HG03066 (cell line): ENCODE results near the gene UCK2.
A peak's percentile ranks its signal among the peaks of the same experiment; 100 is the strongest.

Source experiments
- ATAC-seq: cut with Tn5 transposase; IDR thresholded peaks from one replicate; pipeline ENCODE4 v1.9.1; 2021; ENCODE audit warnings: low read depth; ENCODE audit not compliant: unreplicated experiment

Gene UCK2

DNA sequence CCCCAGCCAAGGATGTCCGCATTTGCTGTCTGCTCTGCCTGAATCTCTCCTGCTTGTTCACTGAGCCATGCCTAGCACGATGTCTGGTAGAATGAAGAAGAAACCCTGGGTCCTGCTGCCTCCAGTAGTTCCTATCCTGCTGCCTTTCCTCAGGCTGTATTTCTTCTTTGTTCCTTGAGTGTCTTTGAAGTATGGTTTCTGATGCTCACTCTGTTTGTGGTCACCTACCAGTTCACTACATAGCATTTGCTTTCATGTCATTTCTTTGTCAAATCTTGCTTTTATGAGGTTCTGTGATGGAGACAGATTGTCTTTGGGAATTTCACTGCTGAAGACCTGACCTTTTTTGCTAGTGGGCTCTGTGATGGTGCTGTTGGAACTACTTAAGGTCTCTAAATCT is 5.9 kb downstream of the UCK2 start:
- ATAC-seq, result no peak

DNA sequence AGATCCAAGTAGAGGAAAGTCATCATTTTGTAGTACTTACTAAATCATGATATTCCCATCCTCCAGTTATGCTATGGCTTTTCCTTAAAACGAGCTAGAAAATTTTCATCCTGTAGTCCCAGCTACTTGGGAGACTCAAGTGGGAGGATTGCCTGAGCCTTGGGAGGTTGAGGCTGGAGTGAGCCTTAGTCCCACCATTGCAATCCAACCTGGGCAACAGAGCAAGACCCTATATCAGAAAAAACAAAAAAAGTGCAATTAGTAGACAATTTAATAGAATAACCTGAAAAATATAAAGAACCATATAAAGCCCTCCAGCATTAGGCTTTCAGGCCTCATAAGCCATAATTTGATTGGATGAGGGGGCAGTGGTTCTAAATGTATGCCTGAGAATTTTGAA is 6.8 kb downstream of the UCK2 start:
- no peak for ATAC-seq

DNA sequence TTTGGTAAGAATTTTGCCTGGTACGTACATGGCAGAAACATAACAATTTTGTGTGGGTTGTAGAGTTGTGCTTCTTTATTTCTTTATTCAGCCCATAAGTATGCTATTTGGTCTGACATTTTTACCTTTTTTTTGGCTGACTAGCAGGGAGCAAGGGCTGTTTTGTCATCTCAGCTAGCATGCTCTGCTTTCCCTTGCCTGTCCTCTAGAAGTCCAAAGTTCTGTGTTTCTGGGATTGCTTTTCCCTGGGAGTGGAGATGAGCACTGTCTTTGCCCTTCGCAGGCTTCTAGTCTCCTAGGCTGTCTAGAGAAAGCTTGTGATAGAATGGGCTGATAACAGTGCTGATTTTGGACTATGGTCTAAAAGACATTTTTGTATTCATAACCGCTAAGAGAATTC is 7.5 kb downstream of the UCK2 start:
- ATAC-seq, result no peak

DNA sequence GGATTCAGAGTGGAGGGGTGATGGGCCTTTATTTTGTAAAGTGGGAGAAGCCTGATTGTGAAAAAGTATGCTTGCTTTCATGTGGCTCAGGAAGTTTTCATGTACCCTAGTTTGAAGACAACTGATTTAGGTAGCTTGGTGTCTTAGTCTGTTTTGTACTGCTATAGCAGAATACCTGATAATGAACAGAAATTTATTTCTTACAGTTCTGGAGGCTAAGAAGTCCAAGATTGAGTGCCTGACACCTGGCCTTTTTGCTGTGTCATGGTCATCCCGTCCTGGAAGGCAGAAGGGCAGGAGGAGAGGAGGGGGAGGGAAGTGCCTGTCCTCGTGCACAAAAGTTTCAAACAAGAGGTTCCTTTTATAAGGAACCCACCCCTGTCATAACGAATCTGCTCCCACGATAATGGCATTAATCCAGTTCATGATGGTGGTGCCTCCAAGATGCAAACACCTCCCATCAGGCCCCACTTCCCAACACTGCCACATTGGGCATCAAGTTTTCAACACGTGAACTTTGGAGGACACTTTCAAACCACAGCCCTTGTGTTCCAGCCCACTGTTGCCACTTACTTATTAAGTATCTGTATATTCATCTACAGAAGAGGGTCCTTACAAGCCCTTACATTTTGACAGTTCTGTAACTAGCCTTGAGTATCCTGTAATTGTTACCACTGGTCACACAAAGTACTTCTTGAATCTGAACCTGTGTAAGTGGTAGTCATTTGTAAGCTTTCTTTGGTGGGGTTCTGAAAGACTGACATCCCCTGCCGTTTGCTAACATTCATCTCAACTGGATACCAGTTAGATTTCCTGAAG is 9.5 kb downstream of the UCK2 start:
- ATAC-seq, result no peak

DNA sequence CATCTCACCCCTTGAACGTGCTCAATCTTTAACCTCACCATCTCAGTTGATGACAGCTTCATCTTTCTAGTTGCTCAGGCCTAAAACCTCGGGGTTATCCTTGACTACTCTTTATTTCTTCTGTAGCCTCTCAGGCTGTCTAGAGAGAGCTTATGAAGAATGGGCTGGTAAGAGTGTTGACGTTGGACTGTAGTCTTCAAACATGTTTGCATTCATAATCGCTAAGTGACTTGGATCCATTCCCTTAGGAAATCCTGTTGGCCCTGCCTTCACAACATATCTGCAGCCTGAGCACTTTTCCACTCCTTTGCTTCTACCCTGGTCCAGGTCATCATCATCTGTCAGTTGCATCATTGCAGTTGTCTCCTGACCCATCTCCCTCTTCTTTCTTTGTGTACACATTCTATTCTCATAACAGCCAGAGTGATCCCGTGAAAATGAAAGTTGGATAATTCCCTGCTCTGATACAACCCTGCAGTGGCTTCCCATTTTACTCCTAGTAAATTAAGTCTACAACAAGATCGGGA is 10.5 kb downstream of the UCK2 start:
- no peak for ATAC-seq

DNA sequence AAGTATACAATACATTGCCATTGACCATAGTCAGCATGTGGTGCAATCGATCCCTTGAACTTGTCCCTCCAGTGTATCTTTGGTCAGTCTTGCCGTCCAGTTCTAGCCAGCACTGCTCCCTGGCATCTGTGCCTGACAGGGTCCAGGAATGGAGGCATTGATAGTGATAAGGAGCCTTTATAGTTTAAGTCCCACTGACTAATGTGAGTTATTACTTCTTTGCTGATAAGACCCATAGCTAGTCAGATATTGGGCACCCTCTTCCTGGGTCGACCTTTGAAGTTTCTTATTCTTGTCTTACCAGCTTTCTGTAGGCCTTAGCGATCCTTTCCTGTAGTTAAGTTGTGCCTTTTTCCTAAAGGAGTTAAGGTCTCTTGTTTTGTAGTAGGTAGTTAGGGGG is 13.0 kb downstream of the UCK2 start:
- no peak for ATAC-seq

DNA sequence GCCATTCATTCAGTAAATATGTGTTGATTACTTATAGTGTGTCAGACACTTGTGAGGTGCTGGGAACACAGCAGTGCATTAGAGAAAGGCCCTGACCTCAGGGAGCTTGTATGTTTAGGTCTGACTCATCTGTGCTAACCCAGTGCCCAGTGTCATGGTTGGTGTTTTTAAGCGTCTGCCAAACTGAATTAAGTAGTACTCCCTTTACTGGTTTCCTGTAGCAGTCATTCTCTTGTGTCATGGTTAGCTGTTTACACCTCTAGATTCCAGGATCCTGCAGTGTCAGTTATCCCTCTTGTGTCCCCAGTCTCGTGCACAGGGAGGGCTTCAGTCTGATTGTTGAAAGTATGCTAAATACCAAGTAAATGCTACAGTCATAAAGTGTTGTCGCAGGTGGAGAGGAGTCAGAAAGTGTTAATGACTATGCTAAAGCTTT is 14.2 kb downstream of the UCK2 start:
- ATAC-seq, result no peak

DNA sequence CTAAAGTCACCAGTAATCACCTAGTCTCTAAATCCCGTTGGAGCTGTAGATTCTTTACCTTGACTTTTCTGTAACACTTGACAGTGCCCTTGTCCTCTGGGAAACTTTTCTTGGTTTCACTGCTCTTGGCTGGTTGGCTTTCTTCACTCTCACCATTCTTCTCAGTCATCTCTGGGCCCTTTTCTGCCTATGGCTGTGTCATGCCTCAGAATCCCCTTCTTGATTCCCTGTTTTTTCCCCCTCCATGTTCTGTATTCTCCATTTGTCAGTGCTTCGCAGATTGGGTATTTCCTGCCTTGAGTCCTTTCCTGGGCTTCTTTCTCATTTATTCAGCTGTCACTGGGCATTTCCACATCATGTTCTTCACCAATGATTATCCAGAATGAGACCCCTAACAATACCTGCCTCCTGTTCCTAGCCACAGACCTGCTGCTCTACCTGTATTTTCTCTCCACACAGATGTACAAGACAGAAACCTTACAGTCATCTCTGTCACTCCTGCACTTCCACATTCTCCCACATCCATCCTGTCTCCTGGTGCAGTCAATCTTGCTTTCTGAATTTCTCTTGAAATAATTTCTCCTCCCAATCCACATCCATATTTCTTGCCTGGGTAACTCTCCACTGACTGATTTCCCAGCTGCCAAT is 14.7 kb downstream of the UCK2 start:
- no peak for ATAC-seq

DNA sequence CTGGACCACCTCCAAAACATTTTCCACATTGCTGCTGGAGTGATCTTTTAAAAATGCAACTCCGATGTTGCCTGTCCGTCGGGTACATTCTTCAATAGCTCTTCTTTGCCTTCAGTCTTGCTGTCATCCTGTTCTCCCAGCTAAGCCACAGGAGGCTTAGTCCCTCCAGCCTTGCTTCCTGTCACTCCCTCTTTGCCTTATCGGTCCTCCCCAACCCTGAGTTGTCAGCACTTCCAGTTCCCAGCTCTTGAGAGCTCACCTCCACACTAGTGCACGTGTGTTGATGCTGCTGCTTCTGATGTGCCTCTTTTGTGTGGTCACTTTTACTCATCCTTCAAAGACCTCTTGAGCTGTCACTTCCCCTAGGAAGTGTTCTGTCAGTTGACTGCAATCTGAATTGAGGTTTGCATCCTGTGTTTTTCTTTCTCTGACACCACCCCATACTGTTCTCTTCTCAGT is 15.3 kb downstream of the UCK2 start:
- peak; percentile 40 for ATAC-seq

DNA sequence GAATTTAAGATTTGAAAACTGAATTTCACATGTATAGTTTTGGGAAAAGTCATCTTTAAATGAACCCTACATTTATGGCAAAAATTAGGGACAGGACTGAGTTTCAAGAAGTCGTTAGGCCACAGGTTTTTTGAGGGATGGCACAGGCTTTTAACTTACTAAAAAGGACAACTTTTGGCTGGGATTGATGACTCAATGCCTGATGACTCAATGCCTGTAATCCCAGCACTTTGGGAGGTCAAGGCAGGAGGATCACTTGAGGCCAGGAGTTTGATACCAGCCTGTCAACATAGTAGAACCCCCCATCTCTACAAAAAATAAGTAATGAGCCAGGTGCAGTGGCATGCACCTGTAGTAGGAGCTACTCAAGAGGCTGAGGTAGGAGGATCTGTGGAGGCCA is 15.9 kb downstream of the UCK2 start:
- ATAC-seq, result no peak

DNA sequence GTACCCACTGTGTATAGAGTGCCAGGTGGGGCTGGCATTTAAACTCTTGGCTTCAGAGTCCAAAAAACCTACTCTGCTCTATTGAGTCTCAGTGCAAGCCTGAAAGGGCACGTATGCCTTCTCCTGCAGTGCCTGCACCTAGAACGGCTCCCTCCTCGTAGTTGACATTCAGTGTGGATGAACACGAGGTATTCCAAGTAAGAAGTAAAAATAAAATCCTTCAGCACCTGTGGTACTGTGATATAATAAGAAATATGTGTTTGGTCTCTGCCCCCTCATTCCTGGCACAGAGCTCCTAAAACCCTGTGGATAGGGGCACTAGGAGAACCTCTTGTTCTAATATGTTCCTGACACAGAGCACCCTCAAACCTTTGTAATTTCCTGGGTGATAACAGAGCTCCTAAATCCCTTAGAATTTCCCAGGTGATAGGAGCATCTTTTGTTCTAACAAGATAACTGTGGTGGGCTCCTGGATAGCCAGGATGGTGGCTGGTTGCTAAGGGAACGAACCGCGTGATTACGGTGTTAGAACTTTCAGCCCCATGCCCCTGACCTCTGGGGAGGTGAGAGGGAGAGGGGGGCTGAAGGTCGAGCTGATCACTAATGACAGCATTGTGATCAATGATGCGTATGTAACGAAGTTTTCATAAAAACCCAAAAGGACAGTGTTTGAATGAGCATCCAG is 16.8 kb downstream of the UCK2 start:
- ATAC-seq, result no peak

DNA sequence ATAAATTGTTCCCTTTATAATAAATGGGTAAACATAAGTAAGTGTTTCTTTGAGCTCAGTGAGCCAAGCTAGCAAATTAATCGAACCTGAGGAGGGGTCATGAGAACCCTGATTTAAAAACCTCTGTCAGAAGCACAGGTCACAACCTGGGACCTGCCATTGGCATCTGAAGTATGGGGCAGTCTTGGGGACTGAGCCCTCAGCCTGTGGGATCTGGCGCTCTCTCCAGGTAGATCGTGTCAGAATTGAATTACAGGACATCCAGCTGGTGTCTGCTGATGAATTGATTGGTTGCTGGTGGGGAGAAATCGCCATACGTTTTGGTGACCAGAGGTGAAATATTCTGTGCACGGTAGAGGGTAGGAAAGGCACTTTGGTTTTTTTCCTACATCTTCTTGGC is 17.5 kb downstream of the UCK2 start:
- ATAC-seq, result no peak

DNA sequence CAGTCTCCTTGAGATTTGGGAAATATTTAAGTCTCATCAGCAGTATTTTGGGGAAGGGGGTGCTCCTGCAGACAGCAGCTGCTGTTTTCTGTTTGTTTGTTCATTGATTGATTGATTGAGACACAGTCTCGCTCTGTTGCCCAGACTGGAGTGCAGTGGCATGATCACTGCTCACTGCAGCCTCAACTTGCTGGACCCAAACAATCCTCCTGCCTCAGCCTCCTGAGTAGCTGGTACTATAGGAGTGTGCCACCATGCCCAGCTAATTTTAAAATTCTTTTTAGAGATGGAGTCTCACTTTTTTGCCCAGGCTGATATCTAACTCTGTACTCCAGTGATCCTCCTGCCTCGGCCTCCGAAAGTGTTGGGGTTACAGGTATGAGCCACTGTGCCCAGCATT is 18.2 kb downstream of the UCK2 start:
- no peak for ATAC-seq

DNA sequence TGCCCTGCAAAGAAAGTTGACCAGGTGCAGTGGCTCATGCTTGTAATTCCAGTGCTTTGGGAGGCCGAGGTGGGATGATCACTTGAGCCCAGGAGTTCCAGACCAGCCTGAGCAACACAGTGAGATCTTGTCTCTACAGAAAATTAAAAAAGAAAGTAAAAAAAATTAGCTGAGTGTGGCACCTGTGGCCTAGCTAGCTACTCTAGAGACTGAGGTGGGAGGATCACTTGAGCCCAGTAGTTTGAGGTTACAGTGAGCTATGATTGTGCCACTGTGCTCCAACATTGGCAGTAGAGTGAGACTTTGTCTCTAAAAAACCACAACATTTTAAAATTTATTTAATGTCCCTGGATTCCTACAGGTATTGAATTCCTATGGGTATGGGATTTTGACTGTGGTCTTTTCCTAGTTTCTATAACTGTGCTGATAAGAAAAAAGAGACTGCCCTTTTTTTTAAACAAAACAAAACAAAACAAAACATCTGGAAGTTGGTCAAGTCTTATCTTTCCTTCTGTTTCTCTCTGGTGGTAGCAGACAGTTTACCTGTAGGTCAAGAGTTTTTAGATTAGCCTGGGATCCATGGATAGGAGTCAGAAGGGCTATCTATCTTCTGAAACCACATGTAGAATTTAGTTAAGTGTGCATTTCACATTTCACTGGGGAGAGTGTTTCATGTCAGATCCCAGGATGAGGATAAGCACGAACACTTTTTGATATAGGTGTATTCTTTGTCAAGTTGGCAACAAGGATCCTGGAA is 18.8 kb downstream of the UCK2 start:
- ATAC-seq, result no peak

DNA sequence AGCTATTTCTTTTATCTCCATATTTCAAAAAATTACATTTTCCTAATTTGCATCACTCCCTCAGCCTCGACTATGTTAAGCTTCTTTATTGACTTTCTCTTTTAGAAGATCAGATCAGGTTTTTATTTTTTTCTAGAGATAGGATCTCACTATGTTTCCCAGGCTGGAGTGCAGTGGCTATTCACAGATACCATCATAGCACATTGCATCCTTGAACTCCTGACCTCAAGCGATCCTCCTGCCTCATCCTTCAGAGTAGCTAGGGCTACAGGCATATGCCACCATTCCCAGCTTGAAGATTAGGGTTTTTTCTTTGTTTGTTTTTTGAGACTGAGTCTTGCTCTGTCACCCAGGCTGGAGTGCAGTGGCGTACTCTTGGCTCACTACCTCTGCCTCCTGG is 20.1 kb downstream of the UCK2 start:
- ATAC-seq, result no peak

DNA sequence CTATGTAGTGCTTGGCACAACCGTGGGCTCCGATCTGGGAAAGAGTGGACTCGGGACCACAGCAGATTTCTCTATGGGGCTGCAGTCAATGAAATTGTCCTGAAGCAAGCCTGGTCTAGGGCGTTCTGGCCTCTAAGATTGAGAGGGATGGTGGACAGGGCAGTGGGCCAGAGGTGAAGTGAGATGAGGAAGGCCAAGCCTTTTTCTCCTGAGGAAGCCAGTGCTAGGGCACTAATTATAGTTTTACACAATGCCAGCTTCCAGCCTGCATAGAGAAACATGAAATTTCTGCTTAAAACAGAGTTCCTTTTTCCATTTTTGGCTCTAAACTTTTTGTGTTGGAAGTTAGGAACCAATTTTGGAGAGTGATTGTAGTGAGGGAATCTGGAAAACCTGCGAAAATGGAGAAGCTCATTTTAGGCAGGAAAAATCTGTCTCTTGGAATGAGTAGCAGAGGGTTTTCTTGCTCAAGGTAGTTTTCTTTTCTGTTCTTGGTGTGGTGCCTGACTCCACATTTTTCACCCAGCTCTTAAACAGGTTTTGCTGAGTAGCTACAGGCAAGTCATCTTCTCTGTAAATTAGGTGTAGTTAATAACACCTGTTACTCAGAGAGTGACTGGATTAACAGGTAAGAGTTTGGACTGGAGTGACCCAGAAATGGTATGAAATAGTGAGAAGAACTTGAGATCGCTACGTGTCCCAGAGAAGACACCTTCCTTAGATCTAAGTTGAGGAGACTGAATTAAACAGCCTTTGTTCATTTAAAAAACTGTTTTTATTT is 22.1 kb downstream of the UCK2 start:
- no peak for ATAC-seq

DNA sequence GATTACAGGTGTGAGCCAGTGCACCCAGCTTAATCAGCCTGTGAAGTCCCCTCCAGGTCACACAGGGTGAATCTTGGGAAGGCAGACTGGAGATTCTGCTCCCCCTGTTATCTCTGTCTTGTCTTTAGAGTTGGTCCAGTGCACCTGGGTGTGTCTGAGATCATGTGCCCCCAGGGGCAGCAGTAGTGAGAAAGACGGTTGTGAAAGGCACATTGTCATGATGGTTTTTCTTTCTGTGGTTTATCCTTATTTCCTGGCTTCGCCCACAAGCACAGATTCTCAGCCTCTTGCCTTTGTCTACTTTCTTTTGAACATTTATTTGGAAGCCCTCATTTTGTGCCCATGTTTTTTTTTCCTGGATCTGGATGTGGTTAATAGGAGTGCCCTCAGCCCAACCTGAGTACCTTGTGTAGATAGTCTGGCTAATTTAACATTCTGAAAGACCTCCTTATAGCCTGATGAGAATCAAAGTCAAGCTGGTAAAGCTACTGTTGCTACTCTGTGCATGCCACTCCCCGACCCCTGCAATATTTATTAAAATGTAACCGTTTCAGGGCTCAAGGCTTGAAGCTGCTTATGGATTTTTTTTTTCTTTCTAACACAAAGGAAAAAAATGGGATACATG is 23.7 kb downstream of the UCK2 start:
- peak; percentile 77 for ATAC-seq

DNA sequence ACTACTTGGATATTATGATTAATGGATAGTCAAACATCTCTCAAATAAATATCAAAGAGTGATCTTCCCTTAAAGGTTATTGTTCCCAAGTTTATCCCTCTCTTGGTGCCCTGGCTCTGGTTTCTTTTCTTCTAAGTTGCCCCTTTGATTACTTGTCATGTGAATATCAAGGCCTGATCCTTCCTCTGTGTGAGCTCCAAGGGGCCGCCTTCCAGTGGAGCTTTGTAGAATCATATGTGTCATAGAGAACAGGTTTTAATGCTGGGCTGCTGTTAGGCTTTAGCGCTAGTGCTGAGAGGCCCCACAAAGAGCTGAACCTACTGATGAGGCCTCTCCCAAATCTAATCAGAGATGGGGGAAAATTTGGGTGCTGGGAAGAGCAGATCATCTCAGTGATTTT is 25.5 kb downstream of the UCK2 start:
- ATAC-seq, result no peak

DNA sequence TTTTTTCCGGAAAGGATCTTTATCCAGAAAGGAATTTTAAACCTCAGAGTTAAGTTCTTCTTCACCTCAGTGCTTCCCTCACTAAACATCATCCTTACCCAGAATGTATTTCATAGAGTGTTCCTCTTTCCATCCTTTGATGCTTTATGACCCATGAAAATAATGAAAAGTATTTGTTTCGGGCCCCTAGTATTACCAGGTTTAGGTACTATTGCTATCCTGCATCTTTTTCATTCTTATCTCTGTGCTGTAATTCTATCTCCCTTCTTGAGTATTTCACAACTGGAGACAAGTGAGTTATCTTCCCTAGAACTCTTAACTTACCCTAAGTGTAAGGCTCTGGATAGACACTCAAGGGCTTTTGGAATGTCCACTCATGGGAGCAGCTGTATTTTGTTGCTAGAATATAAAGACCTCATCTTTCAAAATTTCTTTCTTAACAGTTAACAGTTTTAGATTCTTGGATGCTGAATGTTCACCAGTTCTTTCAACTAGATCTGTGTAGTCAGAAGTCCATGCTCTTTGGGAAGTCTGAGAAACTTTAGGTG is 26.2 kb downstream of the UCK2 start:
- no peak for ATAC-seq
